Psoas muscle (tissue), 8 donors: ENCODE data around the gene EXOC3L4. TPM values are rescaled to one million over a fixed set of nuclear protein-coding genes. Genes with fewer than 3 reads are reported as not detected.
A peak's percentile ranks its signal among the peaks of the same experiment; 100 is the strongest.

Experiments
- ATAC-seq, 4 donors: fragments of 200-7000 bp; cut with Tn5 transposase; one replicate each; pipeline ENCODE4 v1.9.1; 2020; ENCODE audit warnings: moderate library complexity in 3 of 4, mild to moderate bottlenecking in 2 of 4
- DNase-seq, 2 donors: peaks; one replicate each; pipeline ENCODE4 v3.0.0-alpha.2; 2020
- H3K27ac ChIP-seq: fragments of 200-600 bp; one replicate; pipeline ENCODE4 v1.8.0; 2022
- H3K27me3 ChIP-seq, 3 donors: fragments of 200-600 bp in 1 of 3; one replicate each; pipeline versions ENCODE4 v1.6.1 to v1.8.0; 2013 to 2022; ENCODE audit warnings: low read length in 2 of 3, mild to moderate bottlenecking in 2 of 3, moderate library complexity in 1 of 3; ENCODE audit not compliant: insufficient read depth in 3 of 3
- H3K36me3 ChIP-seq, 2 donors: fragments of 200-600 bp in 1 of 2; one replicate each; pipeline versions ENCODE4 v1.6.1 to v1.8.0; 2013 to 2022; ENCODE audit warnings: low read depth in 1 of 2, mild to moderate bottlenecking in 1 of 2, moderate library complexity in 1 of 2; ENCODE audit not compliant: insufficient read depth in 1 of 2
- H3K4me1 ChIP-seq: fragments of 200-600 bp; one replicate; pipeline ENCODE4 v1.8.0; 2022
- H3K4me3 ChIP-seq: fragments of 200-600 bp; one replicate; pipeline ENCODE4 v1.8.0; 2022; ENCODE audit warnings: mild to moderate bottlenecking
- H3K9me3 ChIP-seq: fragments of 200-600 bp; one replicate; pipeline ENCODE4 v1.8.0; 2022
- CTCF ChIP-seq: fragments of 200-600 bp; IDR thresholded peaks from one replicate; pipeline ENCODE4 v1.8.0; 2022; ENCODE audit warnings: antibody characterized with exemption
- WGBS, 3 donors: extraction: QIAGEN DNeasy Blood & Tissue Kit; methylation state at CpG; one replicate each; pipeline versions ENCODE4 v1.1.6 to v1.1.7; 2013; 5-methylcytosine and 5-hydroxymethylcytosine counted together
- intact Hi-C, 2 donors: fragments of 100-400 bp; cut with DNase I; formaldehyde crosslinking; loops; one replicate each; pipeline versions ENCODE4 v1.11.0 to v1.14.2; 2022
- polyA plus RNA-seq, 3 donors: library from polyadenylated mRNA; stranded (reverse); fragments of 200-250 nt; gene quantifications; one replicate each; pipeline ENCODE4 v1.2.3, GENCODE V29; 2013
- total RNA-seq, 4 donors: library from RNA; stranded (reverse); fragmentation: NEBNext Ultra II Directional in 2 of 4; extraction: Animal tissue kit (Norgen Biotek cat#: 25700) in 2 of 4; gene quantifications; one replicate each; pipeline versions ENCODE4 v1.2.1 to v1.2.4, GENCODE V29; 2021 to 2023
- donor health status: healthy with polysubstance abuse.
- donor health status: DM: no; HTN: no; CAD: no; lungs with moderate emphysema.
- donor health status: Bipolar disorder and iron deficiency.
- donor health status: healthy.
- donor health status: DM: yes; HTN: yes; CAD: no.
- donor health status: DM: no; HTN: no; CAD: no.
- donor health status: DM: no; HTN: no; CAD: no.
- donor health status: DM: yes; HTN: yes; CAD: no.

EXOC3L4 gene
- total and polyA plus RNA-seq, 7 donors = 0.12 to 0.33 (median 0.27) TPM; not detected in 3

GRCh38 chr14:103139132-103140025 is 44.9 kb downstream of the EXOC3L4 start:
- WGBS, 3 donors = 58 to 66% (median 59%) methylated on average over 28 to 29 of the region's 29 CpGs
- Histone ChIP-seq H3K4me3 (peak overlapping the region; percentile 45), H3K4me1 (peaks cover 16% of the 10 kb centered on the region), H3K27ac (no peak overlapping the region), H3K9me3 (no peaks in the 10 kb centered on the region), H3K27me3 (peaks cover 0 to 3% (median 0%) of the 10 kb centered on the region in 3 donors), H3K36me3 (peaks cover 0 to 23% of the 10 kb centered on the region in 2 donors)
- DNase-seq = no peak
- no peak for ATAC-seq
- intact Hi-C loops = loop anchor here in 1 of 2 donors (5.0 kb wide), 1 partner anchor 48 kb away; no protein-coding TSS in a partner anchor
- TF ChIP-seq CTCF = no peak

- DNase-seq = no peak
- H3K27me3 ChIP-seq = peaks cover 0 to 3% (median 0%) of the 10 kb centered on the region in 3 donors
- intact Hi-C loops = loop anchor here in 1 of 2 donors (5.0 kb wide), 1 partner anchor 47 kb away; no protein-coding TSS in a partner anchor
These were observed 46.0 kb downstream of the EXOC3L4 start for GRCh38 chr14:103140316-103141109.

GRCh38 chr14:103141117-103141796 is 46.7 kb downstream of the EXOC3L4 start:
- peak; percentile 60 for TF ChIP-seq CTCF
- Histone ChIP-seq H3K9me3 (no peaks in the 10 kb centered on the region), H3K4me1 (peaks cover 10% of the 10 kb centered on the region), H3K27ac (no peak overlapping the region), H3K4me3 (no peak overlapping the region), H3K36me3 (peaks cover 0 to 4% of the 10 kb centered on the region in 2 donors), H3K27me3 (peaks cover 0 to 3% (median 0%) of the 10 kb centered on the region in 3 donors)
- WGBS, 3 donors = 32 to 42% (median 33%) methylated on average over 7 to 8 of the region's 8 CpGs
- ATAC-seq (peak in 1 of 4 donors; percentile 33), DNase-seq (no peak)
- intact Hi-C loops = loop anchor here in 1 of 2 donors (5.0 kb wide), 1 partner anchor 46 kb away; no protein-coding TSS in a partner anchor

More at GRCh38 chr14:103140316-103141109, 46.0 kb downstream of the EXOC3L4 start:
- H3K4me3 ChIP-seq = no peak overlapping the region
- peaks cover 16% of the 10 kb centered on the region for H3K4me1 ChIP-seq
- H3K36me3 ChIP-seq = peaks cover 0 to 12% of the 10 kb centered on the region in 2 donors
- no peak for ATAC-seq
- H3K27ac ChIP-seq = no peak overlapping the region
- 50 to 60% (median 55%) methylated on average over 11 to 12 of the region's 12 CpGs for WGBS, 3 donors
- H3K9me3 ChIP-seq = no peaks in the 10 kb centered on the region
- TF ChIP-seq CTCF = no peak

GRCh38 chr14:103142026-103142425 is 47.5 kb downstream of the EXOC3L4 start:
- peaks cover 0 to 3% (median 0%) of the 10 kb centered on the region in 3 donors for H3K27me3 ChIP-seq
- DNase-seq = no peak
- intact Hi-C loops = loop anchor here in 1 of 2 donors (5.0 kb wide), 1 partner anchor 45 kb away; no protein-coding TSS in a partner anchor
- H3K4me3 ChIP-seq = no peak overlapping the region
- no peak overlapping the region for H3K27ac ChIP-seq
- no peak for ATAC-seq
- H3K4me1 ChIP-seq = peaks cover 2% of the 10 kb centered on the region
- WGBS, 3 donors = 48 to 65% (median 48%) methylated on average over 4 of the region's 4 CpGs
- H3K9me3 ChIP-seq = no peaks in the 10 kb centered on the region
- H3K36me3 ChIP-seq = no peaks in the 10 kb centered on the region
- TF ChIP-seq CTCF = no peak
